Effector memory CD8-positive, alpha-beta T cell (primary cell): ENCODE data around the gene KCTD5.
A peak's percentile ranks its signal among the peaks of the same experiment; 100 is the strongest.
"Not testable (repeated sequence)": the region's sequence is repeated elsewhere in the genome, so short reads cannot be mapped to it uniquely, and the experiment has no call there.

ENCODE experiments used
- ATAC-seq: fragments of 150-1000 bp; cut with Tn5 transposase; replicated peaks from 2 replicates; pipeline ENCODE4 v1.10.0; 2021; ENCODE audit warnings: mild to moderate bottlenecking, moderate library complexity
- DNase-seq, 3 experiments: peaks; one replicate each; pipeline ENCODE4 v3.0.0; 2021
- H3K27ac Mint-ChIP-seq, 2 donors: one replicate each; pipeline ENCODE4 v1.8.0; 2022; ENCODE audit warnings: mild to moderate bottlenecking in 2 of 2, mixed read lengths in 2 of 2, moderate library complexity in 2 of 2
- H3K27me3 Mint-ChIP-seq, 2 donors: one replicate each; pipeline ENCODE4 v1.8.0; 2022; ENCODE audit warnings: mixed read lengths in 2 of 2
- H3K36me3 Mint-ChIP-seq: one replicate; pipeline ENCODE4 v1.8.0; 2022; ENCODE audit warnings: mild to moderate bottlenecking, moderate library complexity, mixed read lengths; ENCODE audit not compliant: insufficient read depth
- H3K4me1 Mint-ChIP-seq, 2 donors: one replicate each; pipeline ENCODE4 v1.8.0; 2022; ENCODE audit warnings: low read depth in 2 of 2, mixed read lengths in 2 of 2
- H3K4me3 Mint-ChIP-seq, 2 donors: one replicate each; pipeline ENCODE4 v1.8.0; 2022; ENCODE audit warnings: mild to moderate bottlenecking in 2 of 2, mixed read lengths in 2 of 2, moderate library complexity in 2 of 2
- H3K9me3 Mint-ChIP-seq, 2 donors: one replicate each; pipeline ENCODE4 v1.8.0; 2022; ENCODE audit warnings: mixed read lengths in 2 of 2

The KCTD5 gene

GRCh38 chr16:2692948-2693651, 10.8 kb downstream of the KCTD5 start:
- Mint-ChIP-seq H3K27ac (no peak overlapping the region), H3K4me3 (no peak overlapping the region), H3K9me3 (no peaks in the 10 kb centered on the region), H3K27me3 (no peaks in the 10 kb centered on the region), H3K36me3 (peaks cover 11% of the 10 kb centered on the region), H3K4me1 (peaks cover 3 to 10% of the 10 kb centered on the region in 2 donors)
- DNase-seq (no peak), ATAC-seq (no peak)

- ATAC-seq = not testable (repeated sequence)
These were observed 14.4 kb downstream of the KCTD5 start for GRCh38 chr16:2696601-2697250.

GRCh38 chr16:2697401-2697948, 15.2 kb downstream of the KCTD5 start:
- ATAC-seq (no peak), DNase-seq (no peak)
- H3K27me3 Mint-ChIP-seq = no peaks in the 10 kb centered on the region
- H3K27ac Mint-ChIP-seq = no peak overlapping the region
- H3K4me3 Mint-ChIP-seq = no peak overlapping the region
- peaks cover 2 to 3% of the 10 kb centered on the region in 2 donors for H3K4me1 Mint-ChIP-seq
- H3K9me3 Mint-ChIP-seq = no peaks in the 10 kb centered on the region
- peaks cover 21% of the 10 kb centered on the region for H3K36me3 Mint-ChIP-seq

More at GRCh38 chr16:2696601-2697250, 14.4 kb downstream of the KCTD5 start:
- not testable (repeated sequence) for H3K27ac Mint-ChIP-seq, H3K27me3 Mint-ChIP-seq, H3K4me3 Mint-ChIP-seq, DNase-seq, H3K9me3 Mint-ChIP-seq, H3K4me1 Mint-ChIP-seq
- peaks cover 20% of the 10 kb centered on the region for H3K36me3 Mint-ChIP-seq

GRCh38 chr16:2698103-2698870, 16.0 kb downstream of the KCTD5 start:
- peaks cover 29% of the 10 kb centered on the region for H3K36me3 Mint-ChIP-seq
- peaks cover 2 to 3% of the 10 kb centered on the region in 2 donors for H3K4me1 Mint-ChIP-seq
- DNase-seq (no peak), ATAC-seq (no peak)
- no peaks in the 10 kb centered on the region for H3K9me3 Mint-ChIP-seq
- H3K27ac Mint-ChIP-seq = no peak overlapping the region
- H3K27me3 Mint-ChIP-seq = no peaks in the 10 kb centered on the region
- no peak overlapping the region for H3K4me3 Mint-ChIP-seq

- Mint-ChIP-seq H3K27me3 (no peaks in the 10 kb centered on the region), H3K9me3 (no peaks in the 10 kb centered on the region), H3K36me3 (peaks cover 32% of the 10 kb centered on the region), H3K27ac (peak overlapping the region in 1 of 2 donors; percentile 38), H3K4me3 (no peak overlapping the region), H3K4me1 (no peaks in the 10 kb centered on the region)
- ATAC-seq (no peak), DNase-seq (no peak)
These were observed 16.8 kb downstream of the KCTD5 start for GRCh38 chr16:2698965-2699750.

GRCh38 chr16:2699791-2700600, 17.7 kb downstream of the KCTD5 start:
- H3K9me3 Mint-ChIP-seq = no peaks in the 10 kb centered on the region
- peaks cover 32% of the 10 kb centered on the region for H3K36me3 Mint-ChIP-seq
- DNase-seq (no peak), ATAC-seq (no peak)
- H3K27me3 Mint-ChIP-seq = no peaks in the 10 kb centered on the region
- no peaks in the 10 kb centered on the region for H3K4me1 Mint-ChIP-seq
- peak overlapping the region in 1 of 2 donors; percentile 38 for H3K27ac Mint-ChIP-seq
- no peak overlapping the region for H3K4me3 Mint-ChIP-seq

GRCh38 chr16:2700786-2701185, 18.5 kb downstream of the KCTD5 start:
- DNase-seq (no peak), ATAC-seq (no peak)
- Mint-ChIP-seq H3K27me3 (no peaks in the 10 kb centered on the region), H3K4me1 (no peaks in the 10 kb centered on the region), H3K4me3 (no peak overlapping the region), H3K9me3 (no peaks in the 10 kb centered on the region), H3K27ac (no peak overlapping the region), H3K36me3 (peaks cover 32% of the 10 kb centered on the region)

GRCh38 chr16:2701272-2701671, 18.9 kb downstream of the KCTD5 start:
- Mint-ChIP-seq H3K4me3 (no peak overlapping the region), H3K9me3 (no peaks in the 10 kb centered on the region), H3K27me3 (no peaks in the 10 kb centered on the region), H3K4me1 (no peaks in the 10 kb centered on the region), H3K27ac (no peak overlapping the region), H3K36me3 (peaks cover 32% of the 10 kb centered on the region)
- ATAC-seq (no peak), DNase-seq (no peak)

GRCh38 chr16:2701713-2702437, 19.6 kb downstream of the KCTD5 start:
- Mint-ChIP-seq H3K4me3 (no peak overlapping the region), H3K9me3 (no peaks in the 10 kb centered on the region), H3K4me1 (no peaks in the 10 kb centered on the region), H3K27me3 (no peaks in the 10 kb centered on the region), H3K27ac (no peak overlapping the region), H3K36me3 (peaks cover 30% of the 10 kb centered on the region)
- no peak for ATAC-seq
- DNase-seq = no peak

GRCh38 chr16:2702438-2702825, 20.1 kb downstream of the KCTD5 start:
- ATAC-seq (no peak), DNase-seq (no peak)
- Mint-ChIP-seq H3K4me1 (no peaks in the 10 kb centered on the region), H3K27me3 (no peaks in the 10 kb centered on the region), H3K36me3 (peaks cover 28% of the 10 kb centered on the region), H3K4me3 (no peak overlapping the region), H3K27ac (no peak overlapping the region), H3K9me3 (no peaks in the 10 kb centered on the region)

- no peaks in the 10 kb centered on the region for H3K9me3 Mint-ChIP-seq
- no peak for DNase-seq
- no peaks in the 10 kb centered on the region for H3K4me1 Mint-ChIP-seq
- no peak overlapping the region for H3K4me3 Mint-ChIP-seq
- no peak for ATAC-seq
- H3K27me3 Mint-ChIP-seq = no peaks in the 10 kb centered on the region
- H3K36me3 Mint-ChIP-seq = peaks cover 29% of the 10 kb centered on the region
- no peak overlapping the region for H3K27ac Mint-ChIP-seq
These were observed 20.8 kb downstream of the KCTD5 start for GRCh38 chr16:2702871-2703745.
